B cell (primary cell): ENCODE results near the gene HAUS3.

ENCODE experiments used
- EZH2 ChIP-seq: IDR thresholded peaks from 2 replicates; pipeline ENCODE4 v1.6.1; 2012; ENCODE audit warnings: borderline replicate concordance, low read depth, mild to moderate bottlenecking, moderate library complexity, low read length; ENCODE audit not compliant: insufficient read depth, poor library complexity, severe bottlenecking
- TF ChIP-seq, protein P1 (sequence below): fragments of 200-600 bp; IDR thresholded peaks from one replicate; pipeline ENCODE4 v1.8.0; 2022; ENCODE audit warnings: antibody characterized with exemption, mild to moderate bottlenecking

GRCh38 chr4:2182994-2183393 is 58.9 kb downstream of the HAUS3 start:
- TF ChIP-seq, protein P1, sequence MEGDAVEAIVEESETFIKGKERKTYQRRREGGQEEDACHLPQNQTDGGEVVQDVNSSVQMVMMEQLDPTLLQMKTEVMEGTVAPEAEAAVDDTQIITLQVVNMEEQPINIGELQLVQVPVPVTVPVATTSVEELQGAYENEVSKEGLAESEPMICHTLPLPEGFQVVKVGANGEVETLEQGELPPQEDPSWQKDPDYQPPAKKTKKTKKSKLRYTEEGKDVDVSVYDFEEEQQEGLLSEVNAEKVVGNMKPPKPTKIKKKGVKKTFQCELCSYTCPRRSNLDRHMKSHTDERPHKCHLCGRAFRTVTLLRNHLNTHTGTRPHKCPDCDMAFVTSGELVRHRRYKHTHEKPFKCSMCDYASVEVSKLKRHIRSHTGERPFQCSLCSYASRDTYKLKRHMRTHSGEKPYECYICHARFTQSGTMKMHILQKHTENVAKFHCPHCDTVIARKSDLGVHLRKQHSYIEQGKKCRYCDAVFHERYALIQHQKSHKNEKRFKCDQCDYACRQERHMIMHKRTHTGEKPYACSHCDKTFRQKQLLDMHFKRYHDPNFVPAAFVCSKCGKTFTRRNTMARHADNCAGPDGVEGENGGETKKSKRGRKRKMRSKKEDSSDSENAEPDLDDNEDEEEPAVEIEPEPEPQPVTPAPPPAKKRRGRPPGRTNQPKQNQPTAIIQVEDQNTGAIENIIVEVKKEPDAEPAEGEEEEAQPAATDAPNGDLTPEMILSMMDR: no peak
- no peak for TF ChIP-seq EZH2
